ENCODE results near the gene SGF29.

Gene SGF29

GRCh38 chr16:28553776-28554633 lies at the start of gene SGF29:
Gene SGF29, plus strand, starts transcription at chr16:28553920. Its CDS starts 27,150 bp downstream, at chr16:28581070.
- peak within 1 kb of the TSS; percentile 89 for H3K4me3 ChIP-seq (ENCODE audit: low read depth, low read length)
- DNase-seq (ENCODE audit: low read depth) = peak; percentile 96
- TF ChIP-seq, protein P1, sequence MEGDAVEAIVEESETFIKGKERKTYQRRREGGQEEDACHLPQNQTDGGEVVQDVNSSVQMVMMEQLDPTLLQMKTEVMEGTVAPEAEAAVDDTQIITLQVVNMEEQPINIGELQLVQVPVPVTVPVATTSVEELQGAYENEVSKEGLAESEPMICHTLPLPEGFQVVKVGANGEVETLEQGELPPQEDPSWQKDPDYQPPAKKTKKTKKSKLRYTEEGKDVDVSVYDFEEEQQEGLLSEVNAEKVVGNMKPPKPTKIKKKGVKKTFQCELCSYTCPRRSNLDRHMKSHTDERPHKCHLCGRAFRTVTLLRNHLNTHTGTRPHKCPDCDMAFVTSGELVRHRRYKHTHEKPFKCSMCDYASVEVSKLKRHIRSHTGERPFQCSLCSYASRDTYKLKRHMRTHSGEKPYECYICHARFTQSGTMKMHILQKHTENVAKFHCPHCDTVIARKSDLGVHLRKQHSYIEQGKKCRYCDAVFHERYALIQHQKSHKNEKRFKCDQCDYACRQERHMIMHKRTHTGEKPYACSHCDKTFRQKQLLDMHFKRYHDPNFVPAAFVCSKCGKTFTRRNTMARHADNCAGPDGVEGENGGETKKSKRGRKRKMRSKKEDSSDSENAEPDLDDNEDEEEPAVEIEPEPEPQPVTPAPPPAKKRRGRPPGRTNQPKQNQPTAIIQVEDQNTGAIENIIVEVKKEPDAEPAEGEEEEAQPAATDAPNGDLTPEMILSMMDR (conservative IDR thresholded peaks at IDR 0.05; ENCODE audit: low read depth, low read length) = peak; percentile 35

GRCh38 chr16:28504707-28505404 lies 48.9 kb upstream of the SGF29 start:
- TF ChIP-seq, protein P1 (conservative IDR thresholded peaks at IDR 0.05; ENCODE audit: low read depth, low read length) = no peak
- no peak overlapping the region for H3K4me3 ChIP-seq (ENCODE audit: low read depth, low read length)
- no peak for DNase-seq (ENCODE audit: low read depth)

DNA sequence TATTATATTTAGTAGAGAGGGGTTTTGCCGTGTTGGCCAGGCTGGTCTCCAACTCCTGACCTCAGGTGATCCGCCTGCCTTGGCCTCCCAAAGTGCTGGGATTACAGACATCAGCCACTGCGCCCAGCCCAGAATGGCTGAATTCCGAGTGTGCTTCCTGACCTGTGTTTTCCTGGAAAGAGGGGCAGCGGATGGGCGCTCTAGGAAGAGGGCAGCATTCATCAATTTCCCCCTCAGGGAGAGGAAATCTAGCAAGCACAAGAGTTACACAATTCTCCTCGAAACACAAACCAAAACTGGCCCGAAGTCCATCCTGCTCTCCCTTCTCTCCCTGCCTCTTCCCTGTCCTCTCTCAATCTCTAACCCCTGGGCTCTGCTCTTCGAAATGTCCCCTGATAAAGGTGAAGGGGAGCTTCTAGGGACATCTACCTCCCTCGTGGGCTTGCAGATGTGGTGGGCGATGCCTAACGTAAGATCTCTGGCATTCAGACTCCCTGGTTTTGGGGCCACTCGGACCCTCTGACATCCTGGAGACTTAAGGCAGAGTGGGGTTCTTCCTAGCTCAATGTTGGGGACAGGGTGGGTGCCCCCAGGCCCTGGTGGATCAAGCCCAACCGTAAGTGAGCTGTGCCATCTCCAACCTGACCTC lies 48.1 kb upstream of the SGF29 start:
- no peak overlapping the region for H3K4me3 ChIP-seq (ENCODE audit: low read depth, low read length)
- no peak for DNase-seq (ENCODE audit: low read depth)
- TF ChIP-seq, protein P1 (conservative IDR thresholded peaks at IDR 0.05; ENCODE audit: low read depth, low read length) = no peak

DNA sequence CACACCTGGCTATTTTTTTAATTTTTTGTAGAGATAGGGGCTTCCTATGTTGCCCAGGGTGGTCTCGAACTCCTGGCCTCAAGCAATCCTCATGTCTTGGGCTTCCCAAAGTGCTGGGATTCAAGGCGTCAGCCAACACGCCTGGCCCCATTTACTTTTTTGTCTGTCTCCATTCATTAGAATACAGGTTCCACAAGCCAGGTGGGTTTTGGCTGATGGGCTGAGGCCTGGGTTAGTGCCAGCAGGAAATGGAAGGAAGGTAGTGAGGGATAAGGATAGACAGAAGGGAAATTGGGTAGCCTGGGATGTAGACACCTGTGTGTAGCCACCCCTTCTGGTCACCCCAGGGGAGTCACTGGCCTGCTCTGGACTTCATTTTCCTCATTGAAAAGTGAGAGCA lies 42.7 kb upstream of the SGF29 start:
- TF ChIP-seq, protein P1 (conservative IDR thresholded peaks at IDR 0.05; ENCODE audit: low read depth, low read length) = no peak
- no peak for DNase-seq (ENCODE audit: low read depth)
- no peak overlapping the region for H3K4me3 ChIP-seq (ENCODE audit: low read depth, low read length)

- TF ChIP-seq, protein P1 (conservative IDR thresholded peaks at IDR 0.05; ENCODE audit: low read depth, low read length) = no peak
- DNase-seq (ENCODE audit: low read depth) = no peak
- H3K4me3 ChIP-seq (ENCODE audit: low read depth, low read length) = no peak overlapping the region
These were observed 41.6 kb upstream of the SGF29 start for GRCh38 chr16:28511801-28512789.
